Suprapubic skin (tissue), 4 donors: ENCODE data around the gene SAYSD1.

ENCODE experiments used
- CTCF ChIP-seq, 2 donors: fragments of 200-600 bp in 1 of 2; fragments of 450-650 bp in 1 of 2; sonication (generic) in 1 of 2; IDR thresholded peaks; one replicate each; pipeline ENCODE4 v1.5.1; 2016 to 2019; ENCODE audit warnings: antibody characterized with exemption in 2 of 2, mild to moderate bottlenecking in 1 of 2, moderate library complexity in 1 of 2
- POLR2A ChIP-seq, 2 donors: fragments of 450-650 bp; IDR thresholded peaks; one replicate each; pipeline ENCODE4 v1.6.1; 2017; ENCODE audit warnings: antibody characterized with exemption in 2 of 2, mild to moderate bottlenecking in 2 of 2, moderate library complexity in 2 of 2
- POLR2AphosphoS5 ChIP-seq, 3 donors: sonication (generic); formaldehyde crosslinking; IDR thresholded peaks; one replicate each; pipeline ENCODE4 v1.6.1; 2017; ENCODE audit warnings: antibody characterized with exemption in 3 of 3

DNA sequence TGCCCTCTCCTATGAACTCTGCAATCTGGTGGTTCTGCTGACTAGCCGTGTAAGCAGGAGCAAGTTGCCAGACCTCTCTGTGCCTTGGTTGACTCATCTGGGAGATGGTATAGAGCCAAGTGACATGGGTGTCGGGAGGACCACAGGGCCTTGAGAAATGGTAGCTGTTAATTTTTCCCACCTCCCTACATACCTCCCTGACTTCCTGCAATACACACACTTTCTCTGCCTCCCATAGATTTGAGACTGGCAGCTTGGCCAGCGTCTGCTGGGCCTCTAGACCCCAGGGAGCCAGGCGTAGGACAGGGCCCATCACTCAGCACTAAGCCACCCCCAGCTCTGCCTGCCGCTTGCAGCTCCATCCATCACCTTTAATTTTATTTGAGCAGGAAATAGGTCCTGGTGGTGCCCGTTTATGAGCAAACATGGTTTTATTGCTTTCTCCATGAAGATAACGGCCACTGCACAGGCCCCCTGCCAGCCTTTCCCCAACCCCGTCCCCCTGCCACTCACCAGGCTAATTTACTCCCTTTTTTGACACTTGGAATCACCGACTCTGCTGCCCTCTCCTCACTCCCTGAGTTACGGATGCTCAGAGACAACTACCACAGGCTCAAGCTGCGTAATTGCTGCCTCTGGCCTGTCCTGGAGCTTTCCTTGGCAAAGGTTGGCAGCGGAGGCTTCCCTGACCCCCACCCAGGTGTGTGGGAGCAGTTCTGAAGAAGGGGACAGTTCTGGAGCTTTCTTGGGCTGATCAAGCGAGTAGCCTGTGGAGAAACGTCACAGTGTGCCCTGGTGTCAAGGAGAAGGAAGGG is 55.3 kb downstream of the SAYSD1 start:
- TF ChIP-seq POLR2A (IDR thresholded peaks at IDR 0.05) = no peak
- TF ChIP-seq CTCF (IDR thresholded peaks at IDR 0.05) = no peak
- no peak for TF ChIP-seq POLR2AphosphoS5 (IDR thresholded peaks at IDR 0.05)
